ENCODE results near the gene CHKA. TPM values are rescaled to one million over a fixed set of nuclear protein-coding genes. Genes with fewer than 3 reads are reported as not detected.

Gene CHKA
- total and polyA plus RNA-seq, 9 of the 15 experiments (the other 6 are each of a cell fraction or from before 2014, with no cell fraction given): 3.6 to 37.0 (median 30.2) TPM

- intact Hi-C loops (cut with micrococcal nuclease): no loop called here
- H4K20me1 ChIP-seq (replicated peaks; ENCODE audit: control insufficient read depth, insufficient read depth, low read length): no peaks in the 10 kb centered on the region; the same call in 1 of the 2 replicates
- BruUV-seq (replicated peaks): no TSS peak
- TF ChIP-seq KLF6 (CRISPR knock-in tag; IDR thresholded peaks at IDR 0.05; ENCODE audit: borderline replicate concordance): no peak
- TF ChIP-seq ZFP36 (IDR thresholded peaks at IDR 0.05; ENCODE audit: low read depth, low read length, partially characterized antibody): peak; percentile 21
- H3K9me3 ChIP-seq (replicated peaks; ENCODE audit: control insufficient read depth, insufficient read depth, low read depth, low read length): no peaks in the 10 kb centered on the region
- no peak overlapping the region for H3K9ac ChIP-seq (ENCODE audit: insufficient read depth in 1 of 2, low read depth in 2 of 2, low read length in 2 of 2)
- peak overlapping the region; percentile 44; the same call in 1 of the 2 replicates for H2AFZ ChIP-seq (ENCODE audit: low read depth, low read length)
- H3K4me1 ChIP-seq (replicated peaks in 1 of 2; ENCODE audit: control insufficient read depth in 2 of 2, insufficient read depth in 2 of 2, low read length in 2 of 2): peaks cover 20 to 35% of the 10 kb centered on the region in 2 experiments
- ATAC-seq (no peak), DNase-seq (ENCODE audit: extremely low read depth in 1 of 4, low spot score in 3 of 4) (no peak), FAIRE-seq (no peak)
- H3K4me2 ChIP-seq (ENCODE audit: insufficient read depth, low read length): no peak overlapping the region
- CTCF ChIA-PET (ENCODE audit: low intra/inter-chr PET ratio): no interaction called here
- no peak overlapping the region for H3K4me3 ChIP-seq
- H3K27me3 ChIP-seq (ENCODE audit: control insufficient read depth in 2 of 2, insufficient read depth in 2 of 2, low read length in 2 of 2): no peaks in the 10 kb centered on the region
- WGBS (ENCODE audit: insufficient coverage, low coverage, missing lambda C conversion rate): 81% methylated on average over 16 of the region's 18 CpGs
- in situ Hi-C loops (cut with MboI): no loop called here
- no peak overlapping the region for H3K27ac ChIP-seq (ENCODE audit: extremely low read depth, low read depth, low read length)
- H3K36me3 ChIP-seq (ENCODE audit: control insufficient read depth, insufficient read depth, low read length): no peaks in the 10 kb centered on the region
- H3K9me1 ChIP-seq (ENCODE audit: control insufficient read depth, insufficient read depth, low read length): no peaks in the 10 kb centered on the region
- no peaks in the 10 kb centered on the region for H3K79me2 ChIP-seq (ENCODE audit: control insufficient read depth, insufficient read depth, low read length)
- POLR2A ChIA-PET: interaction anchor here (1.6 to 2.2 kb wide), 2 partner anchors 18 to 30 kb away, joined by 4 to 12 read pairs; no protein-coding TSS in a partner anchor
Observed at GRCh38 chr11:68148071-68148805, 27.1 kb upstream of the CHKA start.

GRCh38 chr11:68146704-68147474 is 25.7 kb upstream of the CHKA start:
- peak overlapping the region; percentile 21; the same call in 1 of the 2 replicates for H3K4me2 ChIP-seq (ENCODE audit: insufficient read depth, low read length)
- peak; percentile 80 to 81 (median 80) for DNase-seq (ENCODE audit: extremely low read depth in 1 of 4, low spot score in 3 of 4)
- BruUV-seq (replicated peaks): no TSS peak
- H3K27ac ChIP-seq (ENCODE audit: extremely low read depth, low read depth, low read length): peak overlapping the region; percentile 43; the same call in 1 of the 3 replicates
- POLR2A ChIA-PET: interaction anchor here (0.7 to 2.2 kb wide), 5 partner anchors 12 to 29 kb away, joined by 3 to 12 read pairs (median 5); no protein-coding TSS in a partner anchor
- no peaks in the 10 kb centered on the region for H3K27me3 ChIP-seq (ENCODE audit: control insufficient read depth in 2 of 2, insufficient read depth in 2 of 2, low read length in 2 of 2)
- no peaks in the 10 kb centered on the region for H3K79me2 ChIP-seq (ENCODE audit: control insufficient read depth, insufficient read depth, low read length)
- WGBS (ENCODE audit: insufficient coverage, low coverage, missing lambda C conversion rate): 39% methylated on average over 12 of the region's 13 CpGs
- peak overlapping the region; percentile 19 to 72; a peak in 3 of 4 replicates for H3K9ac ChIP-seq (ENCODE audit: insufficient read depth in 1 of 2, low read depth in 2 of 2, low read length in 2 of 2)
- FAIRE-seq: peak; percentile 87
- H3K9me1 ChIP-seq (ENCODE audit: control insufficient read depth, insufficient read depth, low read length): no peaks in the 10 kb centered on the region
- peaks cover 20 to 41% of the 10 kb centered on the region in 2 experiments for H3K4me1 ChIP-seq (replicated peaks in 1 of 2; ENCODE audit: control insufficient read depth in 2 of 2, insufficient read depth in 2 of 2, low read length in 2 of 2)
- in situ Hi-C loops (cut with MboI) (no loop called here), intact Hi-C loops (cut with micrococcal nuclease) (no loop called here)
- H4K20me1 ChIP-seq (replicated peaks; ENCODE audit: control insufficient read depth, insufficient read depth, low read length): no peaks in the 10 kb centered on the region; the same call in 1 of the 2 replicates
- CTCF ChIA-PET (ENCODE audit: low intra/inter-chr PET ratio): no interaction called here
- H3K36me3 ChIP-seq (ENCODE audit: control insufficient read depth, insufficient read depth, low read length): no peaks in the 10 kb centered on the region
- H3K9me3 ChIP-seq (replicated peaks; ENCODE audit: control insufficient read depth, insufficient read depth, low read depth, low read length): no peaks in the 10 kb centered on the region
- H2AFZ ChIP-seq (ENCODE audit: low read depth, low read length): peak overlapping the region; percentile 92
- ATAC-seq: peak; percentile 84
- no peak overlapping the region for H3K4me3 ChIP-seq
- peak; percentile 85 for TF ChIP-seq MXI1 (IDR thresholded peaks at IDR 0.05; ENCODE audit: low read depth, low read length)
- 0 out of 4 replicates have a peak, but pooled peaks have one; percentile 10 to 17 for TF ChIP-seq NRF1 (conservative IDR thresholded peaks at IDR 0.05 in 1 of 2, IDR thresholded peaks at IDR 0.05 in 1 of 2)
- peak; percentile 66 to 71 for TF ChIP-seq E2F6 (IDR thresholded peaks at IDR 0.05; ENCODE audit: borderline replicate concordance in 1 of 2, extremely low read depth in 1 of 2, insufficient read depth in 1 of 2, insufficient read length in 1 of 2, low read depth in 1 of 2, low read length in 1 of 2, poor library complexity in 1 of 2, severe bottlenecking in 1 of 2)
- no peak for TF ChIP-seq IRF9 (tag; IDR thresholded peaks at IDR 0.05)
- TF ChIP-seq HDGF (IDR thresholded peaks at IDR 0.05): 0 out of 2 replicates have a peak, but pooled peaks have one; percentile 28
- TF ChIP-seq MCM3 (IDR thresholded peaks at IDR 0.05): no peak
- no peak for TF ChIP-seq ZNF586 (CRISPR knock-in tag; conservative IDR thresholded peaks at IDR 0.05)
- TF ChIP-seq FOXK2 (conservative IDR thresholded peaks at IDR 0.05 in 1 of 2, IDR thresholded peaks at IDR 0.05 in 1 of 2; ENCODE audit: low read depth in 2 of 2): peak in 1 of 2 experiments; percentile 58; a peak in 1 of 4 replicates
